ENCODE measurements around the gene PDGFRA. TPM values are rescaled to one million over a fixed set of nuclear protein-coding genes. Genes with fewer than 3 reads are reported as not detected.
A peak's percentile ranks its signal among the peaks of the same experiment; 100 is the strongest.

PDGFRA gene
- not detected for total RNA-seq
- not detected for polyA plus RNA-seq (2013, experiment 1 of 2)
- polyA plus RNA-seq (2013, experiment 2 of 2) = 1.6 TPM
- 0 to 0.32 (median 0) reads per million in 172 experiments for total RNA-seq

DNA sequence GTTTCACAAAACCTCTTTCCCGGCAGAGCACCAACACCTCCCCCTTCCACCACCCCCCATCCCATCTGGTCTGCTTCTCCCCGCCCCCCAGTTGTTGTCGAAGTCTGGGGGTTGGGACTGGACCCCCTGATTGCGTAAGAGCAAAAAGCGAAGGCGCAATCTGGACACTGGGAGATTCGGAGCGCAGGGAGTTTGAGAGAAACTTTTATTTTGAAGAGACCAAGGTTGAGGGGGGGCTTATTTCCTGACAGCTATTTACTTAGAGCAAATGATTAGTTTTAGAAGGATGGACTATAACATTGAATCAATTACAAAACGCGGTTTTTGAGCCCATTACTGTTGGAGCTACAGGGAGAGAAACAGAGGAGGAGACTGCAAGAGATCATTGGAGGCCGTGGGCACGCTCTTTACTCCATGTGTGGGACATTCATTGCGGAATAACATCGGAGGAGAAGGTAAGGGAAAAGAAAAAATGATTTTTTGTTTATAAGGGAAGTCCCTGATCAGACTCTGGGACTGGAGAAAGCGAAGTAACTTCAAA lies at the start of gene PDGFRA:
Gene PDGFRA (plus strand): TSS at position 333 of the 541 bp plus-strand sequence. CDS start 29,476 bp downstream, outside the sequence.
- DNase-seq (no peak), ATAC-seq (ENCODE audit: poor library complexity) (no peak)
- peaks cover 57% of the 10 kb centered on the region for H3K4me1 ChIP-seq (ENCODE audit: insufficient read depth, low read length)
- Mint-ChIP-seq H3K36me3 (ENCODE audit: low read depth) (no peaks in the 10 kb centered on the region), H3K9me3 (no peaks in the 10 kb centered on the region), H3K27me3 (peaks cover 85% of the 10 kb centered on the region), H3K4me1 (ENCODE audit: low read depth) (peaks cover 35% of the 10 kb centered on the region), H3K4me3 (peak within 1 kb of the TSS; percentile 11), H3K27ac (no peak within 1 kb of the TSS)
- peaks cover 82 to 85% of the 10 kb centered on the region in 2 experiments for H3K27me3 ChIP-seq (ENCODE audit: control insufficient read depth in 1 of 2, insufficient read depth in 2 of 2, low read length in 2 of 2)
- H3K27ac ChIP-seq (ENCODE audit: low read depth in 1 of 2, low read length in 2 of 2) = no peak within 1 kb of the TSS
- no peak within 1 kb of the TSS for H3K4me3 ChIP-seq (ENCODE audit: low read length)
- H3K36me3 ChIP-seq (ENCODE audit: insufficient read depth, low read length) = no peaks in the 10 kb centered on the region
- TF ChIP-seq, protein P1, sequence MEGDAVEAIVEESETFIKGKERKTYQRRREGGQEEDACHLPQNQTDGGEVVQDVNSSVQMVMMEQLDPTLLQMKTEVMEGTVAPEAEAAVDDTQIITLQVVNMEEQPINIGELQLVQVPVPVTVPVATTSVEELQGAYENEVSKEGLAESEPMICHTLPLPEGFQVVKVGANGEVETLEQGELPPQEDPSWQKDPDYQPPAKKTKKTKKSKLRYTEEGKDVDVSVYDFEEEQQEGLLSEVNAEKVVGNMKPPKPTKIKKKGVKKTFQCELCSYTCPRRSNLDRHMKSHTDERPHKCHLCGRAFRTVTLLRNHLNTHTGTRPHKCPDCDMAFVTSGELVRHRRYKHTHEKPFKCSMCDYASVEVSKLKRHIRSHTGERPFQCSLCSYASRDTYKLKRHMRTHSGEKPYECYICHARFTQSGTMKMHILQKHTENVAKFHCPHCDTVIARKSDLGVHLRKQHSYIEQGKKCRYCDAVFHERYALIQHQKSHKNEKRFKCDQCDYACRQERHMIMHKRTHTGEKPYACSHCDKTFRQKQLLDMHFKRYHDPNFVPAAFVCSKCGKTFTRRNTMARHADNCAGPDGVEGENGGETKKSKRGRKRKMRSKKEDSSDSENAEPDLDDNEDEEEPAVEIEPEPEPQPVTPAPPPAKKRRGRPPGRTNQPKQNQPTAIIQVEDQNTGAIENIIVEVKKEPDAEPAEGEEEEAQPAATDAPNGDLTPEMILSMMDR (IDR thresholded peaks at IDR 0.05) = no peak
- ChIA-PET CTCF (no interaction called here), POLR2A (interaction anchor here (0.7 kb wide), 1 partner anchor 848 kb away, joined by 3 read pairs; no protein-coding TSS in a partner anchor)
- intact Hi-C loops (cut with DNase I, micrococcal nuclease) = no loop called here
- peaks cover 0 to 34% of the 10 kb centered on the region in 2 experiments for H3K9me3 ChIP-seq (ENCODE audit: control insufficient read depth in 1 of 2, insufficient read depth in 1 of 2, low read length in 2 of 2)

DNA sequence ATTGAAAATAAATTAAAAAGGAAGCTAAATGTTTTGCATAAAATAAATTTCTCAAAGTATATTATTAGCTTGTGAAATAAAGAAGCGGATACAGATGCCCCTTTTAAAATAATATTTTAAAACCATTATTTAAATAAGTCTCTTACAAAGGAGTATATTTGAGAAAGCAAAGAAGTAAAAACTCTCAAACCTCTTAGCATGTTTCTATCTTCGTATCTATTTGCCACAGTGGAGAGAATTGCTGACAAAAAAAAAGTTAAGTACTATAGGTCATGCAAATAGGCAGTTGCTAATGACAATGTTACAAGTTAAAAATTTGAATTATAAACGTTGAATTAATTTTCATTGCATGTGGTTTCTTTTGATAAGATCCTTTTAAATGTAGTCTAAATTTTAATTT lies 44.5 kb upstream of the PDGFRA start:
- no peaks in the 10 kb centered on the region for H3K4me1 Mint-ChIP-seq (ENCODE audit: low read depth)
- Histone ChIP-seq H3K9me3 (ENCODE audit: control insufficient read depth in 1 of 2, insufficient read depth in 1 of 2, low read length in 2 of 2) (no peaks in the 10 kb centered on the region), H3K27ac (ENCODE audit: low read depth in 1 of 2, low read length in 2 of 2) (no peak overlapping the region), H3K27me3 (ENCODE audit: control insufficient read depth in 1 of 2, insufficient read depth in 2 of 2, low read length in 2 of 2) (peaks cover 0 to 5% of the 10 kb centered on the region in 2 experiments), H3K4me3 (ENCODE audit: low read length) (no peak overlapping the region), H3K4me1 (ENCODE audit: insufficient read depth, low read length) (no peaks in the 10 kb centered on the region), H3K36me3 (ENCODE audit: insufficient read depth, low read length) (no peaks in the 10 kb centered on the region)
- TF ChIP-seq, protein P1 (IDR thresholded peaks at IDR 0.05) = no peak
- intact Hi-C loops (cut with DNase I, micrococcal nuclease) = no loop called here
- H3K27me3 Mint-ChIP-seq = peaks cover 9% of the 10 kb centered on the region
- H3K9me3 Mint-ChIP-seq = no peaks in the 10 kb centered on the region
- no peak for DNase-seq
- CTCF ChIA-PET = interaction anchor here (1.2 kb wide), 1 partner anchor 255 kb away, joined by 3 read pairs; no protein-coding TSS in a partner anchor
- H3K36me3 Mint-ChIP-seq (ENCODE audit: low read depth) = no peaks in the 10 kb centered on the region
- no peak overlapping the region for H3K4me3 Mint-ChIP-seq
- POLR2A ChIA-PET = no interaction called here
- no peak for ATAC-seq (ENCODE audit: poor library complexity)
- no peak overlapping the region for H3K27ac Mint-ChIP-seq

DNA sequence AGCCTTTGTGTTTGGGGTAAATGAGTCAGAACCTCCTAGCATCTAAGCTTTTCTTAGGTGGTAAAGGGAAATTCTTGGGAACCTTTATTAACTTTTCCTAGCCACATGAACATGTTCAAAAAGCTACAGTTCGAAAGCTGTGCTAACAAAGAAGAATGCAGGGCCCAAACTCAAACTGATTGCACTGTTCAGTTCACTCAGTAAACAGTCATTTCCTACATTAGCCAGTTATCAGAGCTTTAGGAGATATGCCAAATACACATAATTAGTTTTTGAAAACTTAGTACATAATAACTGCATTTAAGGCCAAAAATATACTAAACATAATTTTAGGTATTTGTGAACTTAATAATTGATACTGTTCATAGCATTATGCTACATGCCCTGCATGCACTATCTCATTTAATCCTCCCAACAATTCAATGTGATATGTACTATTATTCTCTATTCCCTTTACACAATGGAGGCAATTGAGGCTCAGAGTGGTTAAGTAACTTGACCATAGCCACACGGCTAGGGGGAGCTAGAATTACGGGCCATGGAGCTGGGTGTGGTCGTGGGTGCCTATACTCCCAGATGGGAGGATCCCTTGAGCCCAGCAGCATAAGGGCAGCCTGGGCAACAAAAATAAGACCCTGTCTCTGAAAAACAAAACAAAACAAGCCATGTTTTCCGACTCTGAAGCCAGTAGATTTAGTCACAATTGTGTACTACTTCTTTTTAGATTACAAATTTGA lies 43.9 kb upstream of the PDGFRA start:
- ATAC-seq (ENCODE audit: poor library complexity) (no peak), DNase-seq (no peak)
- no peaks in the 10 kb centered on the region for H3K36me3 ChIP-seq (ENCODE audit: insufficient read depth, low read length)
- ChIA-PET CTCF (interaction anchor here (1.2 kb wide), 1 partner anchor 255 kb away, joined by 3 read pairs; no protein-coding TSS in a partner anchor), POLR2A (no interaction called here)
- TF ChIP-seq, protein P1 (IDR thresholded peaks at IDR 0.05) = no peak
- H3K9me3 ChIP-seq (ENCODE audit: control insufficient read depth in 1 of 2, insufficient read depth in 1 of 2, low read length in 2 of 2) = no peaks in the 10 kb centered on the region
- Mint-ChIP-seq H3K4me3 (no peak overlapping the region), H3K27me3 (peaks cover 9% of the 10 kb centered on the region), H3K4me1 (ENCODE audit: low read depth) (no peaks in the 10 kb centered on the region), H3K9me3 (no peaks in the 10 kb centered on the region), H3K27ac (no peak overlapping the region), H3K36me3 (ENCODE audit: low read depth) (no peaks in the 10 kb centered on the region)
- peaks cover 0 to 5% of the 10 kb centered on the region in 2 experiments for H3K27me3 ChIP-seq (ENCODE audit: control insufficient read depth in 1 of 2, insufficient read depth in 2 of 2, low read length in 2 of 2)
- intact Hi-C loops (cut with DNase I, micrococcal nuclease) = no loop called here
- no peak overlapping the region for H3K4me3 ChIP-seq (ENCODE audit: low read length)
- H3K4me1 ChIP-seq (ENCODE audit: insufficient read depth, low read length) = no peaks in the 10 kb centered on the region
- H3K27ac ChIP-seq (ENCODE audit: low read depth in 1 of 2, low read length in 2 of 2) = no peak overlapping the region

Data from CD4-positive, alpha-beta T cell (primary cell).